AG04450 (cell line): ENCODE measurements around the gene HLA-DOB. TPM values are rescaled to one million over a fixed set of nuclear protein-coding genes. Genes with fewer than 3 reads are reported as not detected.

Source experiments
- CTCF ChIA-PET: fragments of 300-600, 350-600 bp; formaldehyde crosslinking; extraction: SDS; loops from one replicate; lab custom pipeline; 2022; ENCODE audit warnings: antibody characterized with exemption, inconsistent platforms; lab: Charles Lee
- POLR2A ChIA-PET: fragments of 350-600 bp; formaldehyde crosslinking; extraction: SDS; loops from one replicate; lab custom pipeline; 2021; ENCODE audit warnings: antibody characterized with exemption, inconsistent platforms; lab: Yijun Ruan, JAX
- DNase-seq: peaks from one replicate; pipeline ENCODE4 v3.0.0-alpha.2; 2011; ENCODE audit warnings: low read depth, low spot score
- H3K27ac ChIP-seq: one replicate; pipeline ENCODE4 v1.5.1; 2012; ENCODE audit warnings: low read depth, low read length, control low read depth
- H3K27me3 ChIP-seq: one replicate; pipeline ENCODE4 v1.6.0; 2012; ENCODE audit warnings: low read length; ENCODE audit not compliant: control insufficient read depth, insufficient read depth
- H3K4me3 ChIP-seq: 2 replicates; pipeline ENCODE4 v1.5.1; 2011; ENCODE audit warnings: mild to moderate bottlenecking, low read depth, low read length, control low read depth
- H3K9me3 ChIP-seq: 2 replicates; pipeline ENCODE4 v1.5.1; 2012; ENCODE audit warnings: low read length; ENCODE audit not compliant: control insufficient read depth, insufficient read depth
- CTCF ChIP-seq: IDR thresholded peaks from 2 replicates; pipeline ENCODE4 v1.5.1; 2011; ENCODE audit warnings: low read depth, low read length, control low read depth, inconsistent platforms
- polyA minus RNA-seq: library from RNA; depleted of rRNA, polyadenylated mRNA; stranded (reverse); fragments of >200 nt; gene quantifications from 2 replicates; pipeline ENCODE4 v1.2.3, GENCODE V29; 2011; rRNA and poly(A)+ RNA removed
- polyA plus RNA-seq: library from polyadenylated mRNA; depleted of rRNA; stranded (reverse); fragments of >200 nt; gene quantifications from 2 replicates; pipeline ENCODE4 v1.2.3, GENCODE V29; 2011; rRNA removed

The HLA-DOB gene
- polyA plus RNA-seq (not detected in 2 replicates), polyA minus RNA-seq (not detected in 2 replicates)

GRCh38 chr6:32816746-32817204, at the start of gene HLA-DOB:
Gene HLA-DOB, minus strand, starts transcription at chr6:32817002. Its CDS starts 51 bp downstream, at chr6:32816951.
- Histone ChIP-seq H3K4me3 (no peak within 1 kb of the TSS), H3K27ac (no peak within 1 kb of the TSS), H3K27me3 (peaks cover 24% of the 10 kb centered on the region), H3K9me3 (no peaks in the 10 kb centered on the region)
- CTCF ChIA-PET, result no interaction called here
- no peak for DNase-seq
- POLR2A ChIA-PET, result no interaction called here
- TF ChIP-seq CTCF, result no peak

- H3K9me3 ChIP-seq, result no peaks in the 10 kb centered on the region
- DNase-seq, result no peak
- no peak overlapping the region for H3K27ac ChIP-seq
- no peak overlapping the region for H3K4me3 ChIP-seq
- no peak for TF ChIP-seq CTCF
- ChIA-PET POLR2A (no interaction called here), CTCF (interaction anchor here (3.2 kb wide), 1 partner anchor 27 kb away, joined by 29 read pairs; the partner anchor contains the start of gene TAP2)
- H3K27me3 ChIP-seq, result peaks cover 20% of the 10 kb centered on the region
Measured at GRCh38 chr6:32865724-32866443, 49.1 kb upstream of the HLA-DOB start.

- Histone ChIP-seq H3K4me3 (no peak overlapping the region), H3K27me3 (peaks cover 17% of the 10 kb centered on the region), H3K27ac (no peak overlapping the region), H3K9me3 (no peaks in the 10 kb centered on the region)
- TF ChIP-seq CTCF, result no peak
- CTCF ChIA-PET, result interaction anchor here (0.5 to 1.1 kb wide), 4 partner anchors 77 to 1724 kb away, joined by 3 to 4 read pairs (median 3); no protein-coding TSS in a partner anchor
- DNase-seq, result no peak
- POLR2A ChIA-PET, result interaction anchor here (0.7 kb wide), 1 partner anchor 202 kb away, joined by 3 read pairs; no protein-coding TSS in a partner anchor
Measured at GRCh38 chr6:32862725-32863124, 45.9 kb upstream of the HLA-DOB start.

GRCh38 chr6:32860674-32861073, 43.9 kb upstream of the HLA-DOB start:
- DNase-seq, result no peak
- Histone ChIP-seq H3K27ac (no peak overlapping the region), H3K9me3 (no peaks in the 10 kb centered on the region), H3K4me3 (no peak overlapping the region), H3K27me3 (peaks cover 3% of the 10 kb centered on the region)
- POLR2A ChIA-PET, result no interaction called here
- TF ChIP-seq CTCF, result no peak
- CTCF ChIA-PET, result interaction anchor here (0.6 to 8.0 kb wide), 7 partner anchors 7 to 606 kb away, joined by 3 to 153 read pairs (median 3); partner anchors contain the start of gene TAP2

- POLR2A ChIA-PET, result no interaction called here
Measured at GRCh38 chr6:32858194-32858593, 41.4 kb upstream of the HLA-DOB start.

More at GRCh38 chr6:32858194-32858593, 41.4 kb upstream of the HLA-DOB start:
- no peak overlapping the region for H3K4me3 ChIP-seq
- DNase-seq, result no peak
- peaks cover 2% of the 10 kb centered on the region for H3K27me3 ChIP-seq
- H3K27ac ChIP-seq, result no peak overlapping the region
- H3K9me3 ChIP-seq, result peaks cover 3% of the 10 kb centered on the region; the same call in 1 of the 2 replicates
- CTCF ChIA-PET, result interaction anchor here (1.0 to 8.0 kb wide), 6 partner anchors 10 to 126 kb away, joined by 3 to 153 read pairs (median 6); partner anchors contain the start of gene TAP2
- TF ChIP-seq CTCF, result no peak
